OCI-LY7 (cell line): ENCODE data around the gene MRPS18A. TPM values are rescaled to one million over a fixed set of nuclear protein-coding genes. Genes with fewer than 3 reads are reported as not detected.

Experiments
- BruUV-seq: library from RNA; stranded (reverse); fragments of 400-500 nt; replicated peaks from 2 replicates; lab custom pipeline; 2021; lab: Mats Ljungman, UMichigan
- CTCF ChIA-PET: fragments of 300-600 bp; sonication (Branson Sonifier 250); formaldehyde crosslinking; loops from one replicate; lab custom pipeline; 2022; ENCODE audit warnings: antibody characterized with exemption; ENCODE audit not compliant: unreplicated experiment; lab: Charles Lee
- POLR2A ChIA-PET: fragments of 300-600 bp; sonication (Branson Sonifier 250); formaldehyde crosslinking; loops from one replicate; lab custom pipeline; 2022; ENCODE audit warnings: antibody characterized with exemption; lab: Charles Lee
- DNase-seq: peaks from one replicate; pipeline ENCODE4 v3.0.0-alpha.2; 2015; ENCODE audit warnings: low spot score
- H2AFZ ChIP-seq: fragments of 200-600 bp; sonication (generic), shearing (Covaris generic); 2 replicates; pipeline ENCODE4 v1.6.1; 2014; ENCODE audit warnings: mild to moderate bottlenecking, antibody characterized with exemption, low read length, moderate library complexity
- H3K27ac ChIP-seq: fragments of 200-600 bp; sonication (generic); 2 replicates; pipeline ENCODE4 v1.5.1; 2014; ENCODE audit warnings: mixed run types, low read depth, mild to moderate bottlenecking, moderate library complexity, low read length, inconsistent platforms; ENCODE audit not compliant: poor library complexity, severe bottlenecking
- H3K36me3 ChIP-seq: fragments of 200-600 bp; sonication (generic); 2 replicates; pipeline ENCODE4 v1.6.1; 2014; ENCODE audit warnings: mild to moderate bottlenecking, antibody characterized with exemption, low read length, moderate library complexity, mixed read lengths; ENCODE audit not compliant: insufficient read depth
- H3K4me1 ChIP-seq: fragments of 200-600 bp; sonication (generic); 2 replicates; pipeline ENCODE4 v1.5.1; 2014; ENCODE audit warnings: mild to moderate bottlenecking, low read length; ENCODE audit not compliant: insufficient read depth, poor library complexity, severe bottlenecking
- H3K4me2 ChIP-seq: fragments of 200-600 bp; sonication (generic); 2 replicates; pipeline ENCODE4 v1.6.1; 2014; ENCODE audit warnings: mild to moderate bottlenecking, low read length
- H3K4me3 ChIP-seq: fragments of 200-600 bp; sonication (generic); 2 replicates; pipeline ENCODE4 v1.5.1; 2014; ENCODE audit warnings: mild to moderate bottlenecking, low read depth, low read length; ENCODE audit not compliant: poor library complexity, severe bottlenecking
- H3K79me2 ChIP-seq: fragments of 200-600 bp; sonication (generic); 2 replicates; pipeline ENCODE4 v1.6.1; 2016; ENCODE audit warnings: low read depth, mild to moderate bottlenecking, low read length, moderate library complexity, mixed read lengths; ENCODE audit not compliant: insufficient read depth
- H3K9me2 ChIP-seq: fragments of 200-600 bp; sonication (generic); 2 replicates; pipeline ENCODE4 v1.6.1; 2016; ENCODE audit warnings: mild to moderate bottlenecking, low read length, mixed read lengths; ENCODE audit not compliant: insufficient read depth
- H3K9me3 ChIP-seq: fragments of 200-600 bp; sonication (generic); 2 replicates; pipeline ENCODE4 v1.6.1; 2014; ENCODE audit warnings: mild to moderate bottlenecking, mixed run types, low read length, mixed read lengths
- H4K20me1 ChIP-seq: fragments of 200-600 bp; sonication (generic); 2 replicates; pipeline ENCODE4 v1.6.1; 2014; ENCODE audit warnings: mild to moderate bottlenecking, antibody characterized with exemption, low read length, moderate library complexity, mixed read lengths; ENCODE audit not compliant: insufficient read depth
- EZH2phosphoT487 ChIP-seq: fragments of 200-600 bp; sonication (generic); IDR thresholded peaks from 2 replicates; pipeline ENCODE4 v1.6.1; 2018; ENCODE audit warnings: low read depth, borderline replicate concordance, mild to moderate bottlenecking, mixed run types, antibody characterized with exemption, low read length, moderate library complexity, mixed read lengths
- intact Hi-C: fragments of 100-400 bp; cut with micrococcal nuclease; formaldehyde crosslinking; loops from one replicate; pipeline ENCODE4 v1.10.0; 2022; ENCODE audit not compliant: unreplicated experiment
- total RNA-seq, 2 experiments: library from RNA; depleted of rRNA in 1 of 2; stranded (reverse); fragments of >200 nt in 1 of 2; shearing (Covaris generic) in 1 of 2; gene quantifications; 2 replicates each; pipeline ENCODE4 v1.2.3, GENCODE V29; 2014 to 2022
- TF ChIP-seq, protein P1 (sequence below): fragments of 200-600 bp; sonication (generic); conservative IDR thresholded peaks from 2 replicates; pipeline ENCODE4 v1.5.1; 2014; ENCODE audit warnings: mild to moderate bottlenecking, antibody characterized with exemption, low read length, moderate library complexity, mixed read lengths

Gene MRPS18A
- total RNA-seq, 2 experiments from 2014 or later, result 61.6 to 86.1 TPM

DNA sequence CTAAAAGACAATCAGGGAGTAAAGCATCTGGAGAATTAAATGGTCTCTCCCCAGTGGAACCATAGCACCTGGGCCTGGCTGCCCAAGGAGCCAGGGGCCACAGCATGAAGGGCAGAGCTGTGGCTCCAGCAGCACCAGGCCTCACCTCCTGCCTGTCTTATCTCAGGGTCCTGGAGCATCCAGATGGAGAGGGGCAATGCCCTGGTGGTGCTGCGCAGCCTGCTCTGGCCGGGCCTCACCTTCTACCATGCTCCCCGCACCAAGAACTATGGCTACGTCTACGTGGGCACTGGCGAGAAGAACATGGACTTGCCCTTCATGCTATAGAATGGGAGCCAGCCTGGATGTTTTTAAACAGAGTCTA, 17.0 kb downstream of the MRPS18A start:
- H3K79me2 ChIP-seq, result no peaks in the 10 kb centered on the region
- BruUV-seq, result no TSS peak
- peaks cover 10% of the 10 kb centered on the region for H3K4me1 ChIP-seq
- no peak overlapping the region for H2AFZ ChIP-seq
- no peak for DNase-seq
- TF ChIP-seq EZH2phosphoT487, result no peak
- TF ChIP-seq, protein P1, sequence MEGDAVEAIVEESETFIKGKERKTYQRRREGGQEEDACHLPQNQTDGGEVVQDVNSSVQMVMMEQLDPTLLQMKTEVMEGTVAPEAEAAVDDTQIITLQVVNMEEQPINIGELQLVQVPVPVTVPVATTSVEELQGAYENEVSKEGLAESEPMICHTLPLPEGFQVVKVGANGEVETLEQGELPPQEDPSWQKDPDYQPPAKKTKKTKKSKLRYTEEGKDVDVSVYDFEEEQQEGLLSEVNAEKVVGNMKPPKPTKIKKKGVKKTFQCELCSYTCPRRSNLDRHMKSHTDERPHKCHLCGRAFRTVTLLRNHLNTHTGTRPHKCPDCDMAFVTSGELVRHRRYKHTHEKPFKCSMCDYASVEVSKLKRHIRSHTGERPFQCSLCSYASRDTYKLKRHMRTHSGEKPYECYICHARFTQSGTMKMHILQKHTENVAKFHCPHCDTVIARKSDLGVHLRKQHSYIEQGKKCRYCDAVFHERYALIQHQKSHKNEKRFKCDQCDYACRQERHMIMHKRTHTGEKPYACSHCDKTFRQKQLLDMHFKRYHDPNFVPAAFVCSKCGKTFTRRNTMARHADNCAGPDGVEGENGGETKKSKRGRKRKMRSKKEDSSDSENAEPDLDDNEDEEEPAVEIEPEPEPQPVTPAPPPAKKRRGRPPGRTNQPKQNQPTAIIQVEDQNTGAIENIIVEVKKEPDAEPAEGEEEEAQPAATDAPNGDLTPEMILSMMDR, result no peak
- H3K36me3 ChIP-seq, result peaks cover 52% of the 10 kb centered on the region
- intact Hi-C loops, result no loop called here
- no peak overlapping the region for H3K4me2 ChIP-seq
- no peaks in the 10 kb centered on the region for H4K20me1 ChIP-seq
- ChIA-PET POLR2A (interaction anchor here (0.8 kb wide), 1 partner anchor 104 kb away, joined by 3 read pairs; no protein-coding TSS in a partner anchor), CTCF (no interaction called here)
- no peak overlapping the region for H3K4me3 ChIP-seq
- H3K27ac ChIP-seq, result no peak overlapping the region
- no peaks in the 10 kb centered on the region for H3K9me3 ChIP-seq
- no peaks in the 10 kb centered on the region for H3K9me2 ChIP-seq

DNA sequence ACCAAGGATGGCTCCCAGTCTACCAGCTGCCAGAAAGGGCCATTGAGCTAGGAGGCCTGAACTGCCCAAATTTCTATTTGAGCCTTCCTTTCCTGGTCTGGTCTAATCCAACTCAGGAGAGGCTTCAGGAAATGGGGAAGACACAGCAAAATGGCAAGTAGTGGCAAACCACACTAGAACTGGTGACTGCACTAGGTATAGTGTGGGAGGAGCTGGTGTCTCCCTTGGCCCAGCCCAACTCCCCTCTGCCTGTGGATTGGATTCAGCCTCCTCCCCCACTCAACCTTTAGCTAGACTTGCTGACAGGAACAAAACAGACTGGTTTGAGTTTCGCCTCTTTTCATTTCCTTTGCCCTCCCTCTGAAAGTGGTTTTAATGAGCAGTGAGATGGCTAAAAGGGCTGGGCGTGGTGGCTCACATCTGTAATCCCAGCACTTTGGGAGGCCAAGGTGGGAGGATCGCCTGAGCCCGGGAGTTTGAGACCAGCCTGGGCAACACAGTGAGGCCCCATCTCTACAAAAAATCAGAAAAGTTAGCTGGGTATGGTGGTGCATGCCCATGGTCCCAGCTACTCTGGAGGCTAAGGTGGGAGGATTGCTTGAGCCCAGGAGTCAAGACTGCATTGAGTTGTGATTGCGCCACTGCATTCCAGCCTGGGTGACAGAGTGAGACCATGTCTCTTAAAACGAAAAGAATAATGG, 17.5 kb downstream of the MRPS18A start:
- Histone ChIP-seq H3K9me3 (no peaks in the 10 kb centered on the region), H3K4me1 (peaks cover 10% of the 10 kb centered on the region), H2AFZ (no peak overlapping the region), H4K20me1 (no peaks in the 10 kb centered on the region), H3K9me2 (no peaks in the 10 kb centered on the region), H3K79me2 (no peaks in the 10 kb centered on the region), H3K27ac (no peak overlapping the region), H3K4me3 (no peak overlapping the region), H3K36me3 (peaks cover 47% of the 10 kb centered on the region), H3K4me2 (no peak overlapping the region)
- POLR2A ChIA-PET, result interaction anchor here (0.8 to 0.9 kb wide), 2 partner anchors 11 to 104 kb away, joined by 3 read pairs; no protein-coding TSS in a partner anchor
- no peak for TF ChIP-seq EZH2phosphoT487
- TF ChIP-seq, protein P1, result no peak
- no peak for DNase-seq
- intact Hi-C loops, result loop anchor here (2.0 to 5.0 kb wide), 2 partner anchors 37 to 332 kb away; no protein-coding TSS in a partner anchor
- CTCF ChIA-PET, result interaction anchor here (0.7 to 1.0 kb wide), 4 partner anchors 45 to 103 kb away, joined by 3 to 4 read pairs (median 3); no protein-coding TSS in a partner anchor
- BruUV-seq, result no TSS peak
